Panc1 (cell line): ENCODE data around the gene ARL5A.

Source experiments
- SIN3A ChIP-seq: IDR thresholded peaks from 2 replicates; pipeline ENCODE4 v1.6.1; 2012; ENCODE audit warnings: low read depth, mild to moderate bottlenecking, low read length, moderate library complexity, borderline replicate concordance; ENCODE audit not compliant: insufficient read depth
- TF ChIP-seq, protein P1 (sequence below): fragments of 450-650 bp; IDR thresholded peaks from 2 replicates; pipeline ENCODE4 v1.5.1; 2017; ENCODE audit warnings: mild to moderate bottlenecking

GRCh38 chr2:151860210-151860609 is 32.0 kb upstream of the ARL5A start:
- no peak for TF ChIP-seq SIN3A
- TF ChIP-seq, protein P1, sequence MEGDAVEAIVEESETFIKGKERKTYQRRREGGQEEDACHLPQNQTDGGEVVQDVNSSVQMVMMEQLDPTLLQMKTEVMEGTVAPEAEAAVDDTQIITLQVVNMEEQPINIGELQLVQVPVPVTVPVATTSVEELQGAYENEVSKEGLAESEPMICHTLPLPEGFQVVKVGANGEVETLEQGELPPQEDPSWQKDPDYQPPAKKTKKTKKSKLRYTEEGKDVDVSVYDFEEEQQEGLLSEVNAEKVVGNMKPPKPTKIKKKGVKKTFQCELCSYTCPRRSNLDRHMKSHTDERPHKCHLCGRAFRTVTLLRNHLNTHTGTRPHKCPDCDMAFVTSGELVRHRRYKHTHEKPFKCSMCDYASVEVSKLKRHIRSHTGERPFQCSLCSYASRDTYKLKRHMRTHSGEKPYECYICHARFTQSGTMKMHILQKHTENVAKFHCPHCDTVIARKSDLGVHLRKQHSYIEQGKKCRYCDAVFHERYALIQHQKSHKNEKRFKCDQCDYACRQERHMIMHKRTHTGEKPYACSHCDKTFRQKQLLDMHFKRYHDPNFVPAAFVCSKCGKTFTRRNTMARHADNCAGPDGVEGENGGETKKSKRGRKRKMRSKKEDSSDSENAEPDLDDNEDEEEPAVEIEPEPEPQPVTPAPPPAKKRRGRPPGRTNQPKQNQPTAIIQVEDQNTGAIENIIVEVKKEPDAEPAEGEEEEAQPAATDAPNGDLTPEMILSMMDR: no peak
